ENCODE results near the gene WDSUB1. TPM values are rescaled to one million over a fixed set of nuclear protein-coding genes. Genes with fewer than 3 reads are reported as not detected.

The WDSUB1 gene
- polyA plus RNA-seq, 1 experiment: 7.6 TPM

- DNase-seq (ENCODE audit: low read depth, low spot score): no peak
Observed at GRCh38 chr2:159267921-159268320, 18.6 kb downstream of the WDSUB1 start.

GRCh38 chr2:159266554-159266953, 19.9 kb downstream of the WDSUB1 start:
- Histone ChIP-seq H3K9me3 (ENCODE audit: control insufficient read depth, insufficient read depth, low read length) (no peaks in the 10 kb centered on the region), H3K4me3 (ENCODE audit: low read depth, low read length) (no peak overlapping the region), H3K27me3 (ENCODE audit: control insufficient read depth, insufficient read depth, low read length) (no peaks in the 10 kb centered on the region), H3K27ac (ENCODE audit: low read depth, low read length) (no peak overlapping the region)
- DNase-seq (ENCODE audit: low read depth, low spot score): no peak
- POLR2A ChIA-PET: no interaction called here
- CTCF ChIA-PET: no interaction called here
- TF ChIP-seq CTCF (IDR thresholded peaks at IDR 0.05; ENCODE audit: low read depth, low read length): no peak

More at GRCh38 chr2:159267921-159268320, 18.6 kb downstream of the WDSUB1 start:
- Histone ChIP-seq H3K9me3 (ENCODE audit: control insufficient read depth, insufficient read depth, low read length) (no peaks in the 10 kb centered on the region), H3K4me3 (ENCODE audit: low read depth, low read length) (no peak overlapping the region), H3K27me3 (ENCODE audit: control insufficient read depth, insufficient read depth, low read length) (no peaks in the 10 kb centered on the region), H3K27ac (ENCODE audit: low read depth, low read length) (no peak overlapping the region)
- ChIA-PET POLR2A (no interaction called here), CTCF (no interaction called here)
- TF ChIP-seq CTCF (IDR thresholded peaks at IDR 0.05; ENCODE audit: low read depth, low read length): no peak

- DNase-seq (ENCODE audit: low read depth, low spot score): no peak
- CTCF ChIA-PET: no interaction called here
- Histone ChIP-seq H3K4me3 (ENCODE audit: low read depth, low read length) (no peak overlapping the region), H3K27me3 (ENCODE audit: control insufficient read depth, insufficient read depth, low read length) (no peaks in the 10 kb centered on the region), H3K9me3 (ENCODE audit: control insufficient read depth, insufficient read depth, low read length) (no peaks in the 10 kb centered on the region), H3K27ac (ENCODE audit: low read depth, low read length) (no peak overlapping the region)
- TF ChIP-seq CTCF (IDR thresholded peaks at IDR 0.05; ENCODE audit: low read depth, low read length): no peak
- POLR2A ChIA-PET: no interaction called here
Observed at GRCh38 chr2:159265171-159265576, 21.3 kb downstream of the WDSUB1 start.

GRCh38 chr2:159262904-159263303, 23.6 kb downstream of the WDSUB1 start:
- H3K27ac ChIP-seq (ENCODE audit: low read depth, low read length): no peak overlapping the region
- no peaks in the 10 kb centered on the region for H3K9me3 ChIP-seq (ENCODE audit: control insufficient read depth, insufficient read depth, low read length)
- no peak for DNase-seq (ENCODE audit: low read depth, low spot score)
- H3K4me3 ChIP-seq (ENCODE audit: low read depth, low read length): no peak overlapping the region
- no peak for TF ChIP-seq CTCF (IDR thresholded peaks at IDR 0.05; ENCODE audit: low read depth, low read length)
- POLR2A ChIA-PET: no interaction called here
- CTCF ChIA-PET: interaction anchor here (0.8 kb wide), 1 partner anchor 39 kb away, joined by 3 read pairs; no protein-coding TSS in a partner anchor
- H3K27me3 ChIP-seq (ENCODE audit: control insufficient read depth, insufficient read depth, low read length): no peaks in the 10 kb centered on the region

- no peak overlapping the region for H3K4me3 ChIP-seq (ENCODE audit: low read depth, low read length)
- DNase-seq (ENCODE audit: low read depth, low spot score): no peak
- ChIA-PET POLR2A (interaction anchor here (0.6 kb wide), 1 partner anchor 1071 kb away, joined by 4 read pairs; no protein-coding TSS in a partner anchor), CTCF (no interaction called here)
- H3K27me3 ChIP-seq (ENCODE audit: control insufficient read depth, insufficient read depth, low read length): no peaks in the 10 kb centered on the region
- H3K9me3 ChIP-seq (ENCODE audit: control insufficient read depth, insufficient read depth, low read length): no peaks in the 10 kb centered on the region
- TF ChIP-seq CTCF (IDR thresholded peaks at IDR 0.05; ENCODE audit: low read depth, low read length): no peak
- no peak overlapping the region for H3K27ac ChIP-seq (ENCODE audit: low read depth, low read length)
Observed at GRCh38 chr2:159262226-159262625, 24.3 kb downstream of the WDSUB1 start.
